HCT116 (cell line): ENCODE data around the gene TBC1D16. TPM values are rescaled to one million over a fixed set of nuclear protein-coding genes. Genes with fewer than 3 reads are reported as not detected.

Source experiments
- ATAC-seq: fragments of 200-7000 bp; cut with Tn5 transposase; 2 replicates; pipeline ENCODE4 v1.9.1; 2020; ENCODE audit warnings: mild to moderate bottlenecking, moderate library complexity
- BruUV-seq: library from RNA; stranded (reverse); fragments of 400-500 nt; replicated peaks from 2 replicates; lab custom pipeline; 2021; lab: Mats Ljungman, UMichigan
- CTCF ChIA-PET: fragments of 300-600 bp; sonication (Branson Sonifier 250); formaldehyde crosslinking; loops from one replicate; lab custom pipeline; 2021; ENCODE audit warnings: antibody characterized with exemption; lab: Charles Lee
- POLR2A ChIA-PET: fragments of 300-600, 350-600 bp; sonication (Branson Sonifier 250); formaldehyde crosslinking; loops from one replicate; lab custom pipeline; 2021; ENCODE audit warnings: antibody characterized with exemption; lab: Charles Lee
- RAD21 ChIA-PET, 2 experiments: fragments of 300-600 bp; sonication (Branson Sonifier 250); formaldehyde crosslinking; loops; one replicate each; lab custom pipeline; 2023; ENCODE audit warnings: low total read pairs in 2 of 2; ENCODE audit not compliant: uncharacterized antibody in 2 of 2, unreplicated experiment in 2 of 2, low non-redundant PET in 1 of 2; lab: Charles Lee
- DNase-seq: peaks from one replicate; pipeline ENCODE4 v3.0.0-alpha.2; 2010; ENCODE audit warnings: low read depth, low spot score
- H2AFZ ChIP-seq: fragments of 200-600 bp; shearing (Covaris generic), sonication (generic); 2 replicates; pipeline ENCODE4 v1.6.1; 2017; ENCODE audit warnings: low read depth, mixed run types, mixed read lengths, antibody characterized with exemption, low read length; ENCODE audit not compliant: poor library complexity, severe bottlenecking
- H3K27ac ChIP-seq: 2 replicates; pipeline ENCODE4 v1.5.1; 2012; ENCODE audit warnings: low read depth, low read length
- H3K27me3 ChIP-seq: fragments of 200-600 bp; sonication (generic); 2 replicates; pipeline ENCODE4 v1.6.1; 2016; ENCODE audit warnings: mixed run types, low read length, mixed read lengths; ENCODE audit not compliant: insufficient read depth
- H3K36me3 ChIP-seq, 2 experiments: fragments of 200-500 bp in 1 of 2; fragments of 200-600 bp in 1 of 2; sonication (Bioruptor generic) in 1 of 2; sonication (generic) in 1 of 2; 2 replicates each; pipeline versions ENCODE4 v1.5.1 to v1.6.1; 2014 to 2016; ENCODE audit warnings: low read length in 2 of 2, inconsistent platforms in 1 of 2, mixed read lengths in 1 of 2, mixed run types in 1 of 2; ENCODE audit not compliant: insufficient read depth in 2 of 2, control insufficient read depth in 1 of 2
- H3K4me1 ChIP-seq, 2 experiments: fragments of 200-600 bp in 1 of 2; sonication (generic) in 1 of 2; 2 replicates each; pipeline versions ENCODE4 v1.5.1 to v1.6.1; 2012 to 2017; ENCODE audit warnings: low read length in 2 of 2, inconsistent platforms in 1 of 2, mild to moderate bottlenecking in 1 of 2, mixed read lengths in 1 of 2, mixed run types in 1 of 2, moderate library complexity in 1 of 2; ENCODE audit not compliant: insufficient read depth in 2 of 2, control insufficient read depth in 1 of 2
- H3K4me2 ChIP-seq: fragments of 200-600 bp; sonication (generic); 2 replicates; pipeline ENCODE4 v1.6.1; 2017; ENCODE audit warnings: mixed run types, low read length, mixed read lengths
- H3K4me3 ChIP-seq, 2 experiments: fragments of 200-600 bp in 1 of 2; sonication (generic) in 1 of 2; replicated peaks in 1 of 2; 2 replicates each; pipeline ENCODE4 v1.5.1; 2011 to 2016; ENCODE audit warnings: low read length in 2 of 2, control low read depth in 1 of 2, low read depth in 1 of 2, mild to moderate bottlenecking in 1 of 2, mixed read lengths in 1 of 2, mixed run types in 1 of 2
- H3K79me2 ChIP-seq: fragments of 200-600 bp; sonication (generic); 2 replicates; pipeline ENCODE4 v1.6.1; 2017; ENCODE audit warnings: mild to moderate bottlenecking, mixed run types, low read length, moderate library complexity, mixed read lengths; ENCODE audit not compliant: insufficient read depth
- H3K9ac ChIP-seq: fragments of 200-600 bp; sonication (generic); 2 replicates; pipeline ENCODE4 v1.6.1; 2016; ENCODE audit warnings: low read length, mixed read lengths
- H3K9me2 ChIP-seq: fragments of 200-600 bp; sonication (generic), shearing (Covaris generic); 2 replicates; pipeline ENCODE4 v1.6.1; 2017; ENCODE audit warnings: mixed run types, mild to moderate bottlenecking, moderate library complexity; ENCODE audit not compliant: insufficient read depth
- H3K9me3 ChIP-seq, 2 experiments: fragments of 200-500 bp in 1 of 2; fragments of 200-600 bp in 1 of 2; sonication (Bioruptor generic) in 1 of 2; sonication (generic) in 1 of 2; 2 replicates each; pipeline ENCODE4 v1.6.1; 2014 to 2017; ENCODE audit warnings: low read length in 2 of 2, mixed read lengths in 2 of 2, inconsistent platforms in 1 of 2, low read depth in 1 of 2, mild to moderate bottlenecking in 1 of 2, mixed run types in 1 of 2, moderate library complexity in 1 of 2; ENCODE audit not compliant: control insufficient read depth in 1 of 2, insufficient read depth in 1 of 2
- H4K20me1 ChIP-seq: fragments of 200-600 bp; sonication (generic), shearing (Covaris generic); 2 replicates; pipeline ENCODE4 v1.6.1; 2017; ENCODE audit warnings: mixed run types, mild to moderate bottlenecking, moderate library complexity; ENCODE audit not compliant: insufficient read depth
- ATF3 ChIP-seq: IDR thresholded peaks from 2 replicates; pipeline ENCODE4 v1.6.1; 2012
- EGR1 ChIP-seq: IDR thresholded peaks from 2 replicates; pipeline ENCODE4 v1.6.1; 2012; ENCODE audit warnings: low read depth
- EZH2 ChIP-seq: fragments of 200-600 bp; sonication (generic); IDR thresholded peaks from 2 replicates; pipeline ENCODE4 v1.6.1; 2017; ENCODE audit warnings: antibody characterized with exemption, mixed run types
- MAX ChIP-seq: IDR thresholded peaks from 2 replicates; pipeline ENCODE4 v1.6.1; 2012
- POLR2A ChIP-seq: IDR thresholded peaks from 2 replicates; pipeline ENCODE4 v1.7.0; 2011; ENCODE audit warnings: borderline replicate concordance; ENCODE audit not compliant: insufficient read depth, insufficient read length; ENCODE audit errors: extremely low read depth
- POLR2AphosphoS5 ChIP-seq: IDR thresholded peaks from 2 replicates; pipeline ENCODE4 v1.6.1; 2011; ENCODE audit warnings: mild to moderate bottlenecking, low read depth, low read length, moderate library complexity
- RAD21 ChIP-seq: IDR thresholded peaks from 2 replicates; pipeline ENCODE4 v1.6.1; 2012; ENCODE audit warnings: low read depth, mild to moderate bottlenecking
- SRF ChIP-seq: IDR thresholded peaks from 2 replicates; pipeline ENCODE4 v1.6.1; 2012; ENCODE audit warnings: low read depth
- TCF7L2 ChIP-seq: IDR thresholded peaks from 2 replicates; pipeline ENCODE4 v1.7.0; 2011; ENCODE audit warnings: borderline replicate concordance, inconsistent platforms; ENCODE audit not compliant: insufficient read depth, insufficient read length; ENCODE audit errors: extremely low read depth
- YY1 ChIP-seq: IDR thresholded peaks from 2 replicates; pipeline ENCODE4 v1.6.1; 2011; ENCODE audit warnings: low read length, low read depth, moderate library complexity, mild to moderate bottlenecking; ENCODE audit not compliant: insufficient replicate concordance; ENCODE audit errors: extremely low read depth
- ZFX ChIP-seq: fragments of 450-650 bp; IDR thresholded peaks from 2 replicates; pipeline ENCODE4 v1.6.1; 2017
- intact Hi-C: fragments of 100-400 bp; cut with micrococcal nuclease; formaldehyde crosslinking; loops from 2 replicates; pipeline ENCODE4 v1.10.0; 2022
- total RNA-seq: library from RNA; stranded (reverse); gene quantifications from one replicate; pipeline ENCODE4 v1.2.1, GENCODE V29; 2021; ENCODE audit not compliant: unreplicated experiment
- TF ChIP-seq, protein P1 (sequence below): IDR thresholded peaks from 2 replicates; pipeline ENCODE4 v1.6.1; 2011; ENCODE audit warnings: mild to moderate bottlenecking, low read length, moderate library complexity; ENCODE audit not compliant: insufficient replicate concordance; ENCODE audit errors: extremely low read depth

TBC1D16 gene
- total RNA-seq, 1 experiment from 2014 or later: 31.1 TPM

- H3K4me1 ChIP-seq: peaks cover 43 to 49% of the 10 kb centered on the region in 2 experiments
- BruUV-seq: no TSS peak
- ATAC-seq: peak; percentile 35
- ChIA-PET POLR2A (no interaction called here), RAD21 (interaction anchor here in 1 of 2 experiments (0.7 to 1.2 kb wide), 2 partner anchors 184 to 206 kb away, joined by 3 read pairs; no protein-coding TSS in a partner anchor), CTCF (interaction anchor here (0.6 to 4.6 kb wide), 6 partner anchors 14 to 251 kb away, joined by 3 to 37 read pairs (median 3); partner anchors contain the start of gene CBX4)
- H3K27ac ChIP-seq: no peak overlapping the region
- H3K4me2 ChIP-seq: peak overlapping the region; percentile 33
- H3K27me3 ChIP-seq: no peaks in the 10 kb centered on the region
- no peaks in the 10 kb centered on the region for H3K9me2 ChIP-seq
- no peaks in the 10 kb centered on the region for H4K20me1 ChIP-seq
- no peak overlapping the region for H3K9ac ChIP-seq
- no peak for DNase-seq
- no peaks in the 10 kb centered on the region for H3K36me3 ChIP-seq
- no peaks in the 10 kb centered on the region for H3K79me2 ChIP-seq
- intact Hi-C loops: loop anchor here (1.0 to 2.0 kb wide), 2 partner anchors 183 to 202 kb away; no protein-coding TSS in a partner anchor
- no peak overlapping the region for H2AFZ ChIP-seq
- TF ChIP-seq POLR2A (no peak), EZH2 (no peak), ATF3 (no peak), TCF7L2 (peak; percentile 1)
- H3K4me3 ChIP-seq: no peak overlapping the region
- H3K9me3 ChIP-seq: no peaks in the 10 kb centered on the region
Observed at GRCh38 chr17:79991924-79992648, 43.6 kb downstream of the TBC1D16 start.

GRCh38 chr17:79991140-79991923 lies 44.3 kb downstream of the TBC1D16 start:
- Histone ChIP-seq H3K9me2 (no peaks in the 10 kb centered on the region), H3K27me3 (no peaks in the 10 kb centered on the region), H2AFZ (no peak overlapping the region), H3K9ac (peak overlapping the region; percentile 16; the same call in 1 of the 2 replicates), H3K4me2 (peak overlapping the region; percentile 47), H3K27ac (peak overlapping the region; percentile 37; the same call in 1 of the 2 replicates), H3K4me1 (peaks cover 51 to 57% of the 10 kb centered on the region in 2 experiments), H3K9me3 (no peaks in the 10 kb centered on the region), H4K20me1 (no peaks in the 10 kb centered on the region), H3K36me3 (no peaks in the 10 kb centered on the region), H3K79me2 (0 out of 2 replicates have a peak, but pooled peaks cover 5% of the 10 kb centered on the region), H3K4me3 (no peak overlapping the region)
- BruUV-seq: no TSS peak
- intact Hi-C loops: loop anchor here (1.0 to 2.0 kb wide), 2 partner anchors 183 to 201 kb away; no protein-coding TSS in a partner anchor
- POLR2A ChIA-PET: interaction anchor here (1.4 kb wide), 1 partner anchor 190 kb away, joined by 3 read pairs; no protein-coding TSS in a partner anchor
- CTCF ChIA-PET: interaction anchor here (0.6 to 4.6 kb wide), 8 partner anchors 15 to 250 kb away, joined by 3 to 37 read pairs (median 3); partner anchors contain the start of gene CBX4
- ATAC-seq (peak; percentile 89), DNase-seq (peak; percentile 68)
- RAD21 ChIA-PET: interaction anchor here (0.7 to 1.2 kb wide), 3 partner anchors 146 to 205 kb away, joined by 3 to 5 read pairs (median 3); no protein-coding TSS in a partner anchor
- TF ChIP-seq POLR2AphosphoS5: 0 out of 2 replicates have a peak, but pooled peaks have one; percentile 21
- TF ChIP-seq ATF3: no peak
- TF ChIP-seq EGR1: peak; percentile 62; the same call in 1 of the 2 replicates
- peak; percentile 19 for TF ChIP-seq TCF7L2
- no peak for TF ChIP-seq EZH2
- no peak for TF ChIP-seq MAX
- TF ChIP-seq ZFX: no peak
- TF ChIP-seq RAD21: peak; percentile 82
- TF ChIP-seq, protein P1, sequence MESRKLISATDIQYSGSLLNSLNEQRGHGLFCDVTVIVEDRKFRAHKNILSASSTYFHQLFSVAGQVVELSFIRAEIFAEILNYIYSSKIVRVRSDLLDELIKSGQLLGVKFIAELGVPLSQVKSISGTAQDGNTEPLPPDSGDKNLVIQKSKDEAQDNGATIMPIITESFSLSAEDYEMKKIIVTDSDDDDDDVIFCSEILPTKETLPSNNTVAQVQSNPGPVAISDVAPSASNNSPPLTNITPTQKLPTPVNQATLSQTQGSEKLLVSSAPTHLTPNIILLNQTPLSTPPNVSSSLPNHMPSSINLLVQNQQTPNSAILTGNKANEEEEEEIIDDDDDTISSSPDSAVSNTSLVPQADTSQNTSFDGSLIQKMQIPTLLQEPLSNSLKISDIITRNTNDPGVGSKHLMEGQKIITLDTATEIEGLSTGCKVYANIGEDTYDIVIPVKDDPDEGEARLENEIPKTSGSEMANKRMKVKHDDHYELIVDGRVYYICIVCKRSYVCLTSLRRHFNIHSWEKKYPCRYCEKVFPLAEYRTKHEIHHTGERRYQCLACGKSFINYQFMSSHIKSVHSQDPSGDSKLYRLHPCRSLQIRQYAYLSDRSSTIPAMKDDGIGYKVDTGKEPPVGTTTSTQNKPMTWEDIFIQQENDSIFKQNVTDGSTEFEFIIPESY: no peak
- TF ChIP-seq YY1: peak; percentile 82
- no peak for TF ChIP-seq SRF
- no peak for TF ChIP-seq POLR2A
